ENCODE measurements around the gene BPTF.
"Not testable (repeated sequence)": the region's sequence is repeated elsewhere in the genome, so short reads cannot be mapped to it uniquely, and the experiment has no call there.

Gene BPTF

GRCh38 chr17:67950945-67951344, 125.6 kb downstream of the BPTF start:
- no peaks in the 10 kb centered on the region for H3K27me3 ChIP-seq (ENCODE audit: insufficient read depth, poor library complexity, severe bottlenecking)
- ATAC-seq (ENCODE audit: low read depth) (no peak), DNase-seq (ENCODE audit: low spot score) (no peak)
- H3K4me3 ChIP-seq (ENCODE audit: severe bottlenecking), result no peak overlapping the region
- H3K4me1 ChIP-seq (ENCODE audit: insufficient read depth, poor library complexity, severe bottlenecking), result no peaks in the 10 kb centered on the region
- H3K9me3 ChIP-seq (ENCODE audit: severe bottlenecking), result no peaks in the 10 kb centered on the region
- H3K36me3 ChIP-seq (ENCODE audit: low read depth), result peaks cover 68% of the 10 kb centered on the region
- no peak overlapping the region for H3K27ac ChIP-seq (ENCODE audit: poor library complexity, severe bottlenecking)
- no peak for TF ChIP-seq CTCF (IDR thresholded peaks at IDR 0.05; ENCODE audit: poor library complexity, severe bottlenecking)

- no peaks in the 10 kb centered on the region for H3K9me3 ChIP-seq (ENCODE audit: severe bottlenecking)
- no peak for TF ChIP-seq CTCF (IDR thresholded peaks at IDR 0.05; ENCODE audit: poor library complexity, severe bottlenecking)
- no peak overlapping the region for H3K4me3 ChIP-seq (ENCODE audit: severe bottlenecking)
- no peaks in the 10 kb centered on the region for H3K4me1 ChIP-seq (ENCODE audit: insufficient read depth, poor library complexity, severe bottlenecking)
- H3K36me3 ChIP-seq (ENCODE audit: low read depth), result peaks cover 34% of the 10 kb centered on the region
- H3K27ac ChIP-seq (ENCODE audit: poor library complexity, severe bottlenecking), result no peak overlapping the region
- no peaks in the 10 kb centered on the region for H3K27me3 ChIP-seq (ENCODE audit: insufficient read depth, poor library complexity, severe bottlenecking)
- DNase-seq (ENCODE audit: low spot score) (no peak), ATAC-seq (ENCODE audit: low read depth) (no peak)
These were observed 134.2 kb downstream of the BPTF start for GRCh38 chr17:67959510-67959909.

DNA sequence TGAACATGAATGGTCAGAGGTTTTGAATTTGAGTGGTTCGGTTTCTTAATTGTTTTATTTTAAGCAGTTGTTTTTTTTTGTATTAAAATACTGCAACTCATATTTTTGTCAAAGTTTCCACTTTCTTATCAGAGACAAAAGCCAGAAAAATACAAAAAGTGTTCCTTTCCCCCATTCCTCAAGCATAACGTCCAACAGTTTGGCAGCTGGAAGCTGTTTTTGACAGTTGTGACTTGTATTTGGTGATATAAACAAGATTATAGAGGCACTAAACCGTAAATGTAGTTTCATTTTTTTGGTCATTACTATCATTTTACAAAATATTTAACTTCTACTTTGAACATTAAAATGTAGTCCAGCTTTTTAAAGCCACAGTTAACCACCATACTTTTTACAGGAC, 135.0 kb downstream of the BPTF start:
- peaks cover 38% of the 10 kb centered on the region for H3K36me3 ChIP-seq (ENCODE audit: low read depth)
- not testable (repeated sequence) for H3K27ac ChIP-seq (ENCODE audit: poor library complexity, severe bottlenecking); DNase-seq (ENCODE audit: low spot score)

GRCh38 chr17:67962156-67962555, 136.9 kb downstream of the BPTF start:
- H3K9me3 ChIP-seq (ENCODE audit: severe bottlenecking); H3K27me3 ChIP-seq (ENCODE audit: insufficient read depth, poor library complexity, severe bottlenecking); H3K4me1 ChIP-seq (ENCODE audit: insufficient read depth, poor library complexity, severe bottlenecking); H3K4me3 ChIP-seq (ENCODE audit: severe bottlenecking); H3K27ac ChIP-seq (ENCODE audit: poor library complexity, severe bottlenecking); ATAC-seq (ENCODE audit: low read depth); DNase-seq (ENCODE audit: low spot score): not testable (repeated sequence)
- H3K36me3 ChIP-seq (ENCODE audit: low read depth), result peaks cover 55% of the 10 kb centered on the region

More for the DNA sequence above, 135.0 kb downstream of the BPTF start:
- not testable (repeated sequence) for H3K4me3 ChIP-seq (ENCODE audit: severe bottlenecking); H3K4me1 ChIP-seq (ENCODE audit: insufficient read depth, poor library complexity, severe bottlenecking); ATAC-seq (ENCODE audit: low read depth); H3K27me3 ChIP-seq (ENCODE audit: insufficient read depth, poor library complexity, severe bottlenecking); H3K9me3 ChIP-seq (ENCODE audit: severe bottlenecking)

- peak; percentile 86 for ATAC-seq (ENCODE audit: low read depth)
- DNase-seq (ENCODE audit: low spot score), result not testable (repeated sequence)
These were observed 137.9 kb downstream of the BPTF start for GRCh38 chr17:67963145-67963572.

More at GRCh38 chr17:67963145-67963572, 137.9 kb downstream of the BPTF start:
- H3K27me3 ChIP-seq (ENCODE audit: insufficient read depth, poor library complexity, severe bottlenecking); H3K9me3 ChIP-seq (ENCODE audit: severe bottlenecking); H3K4me1 ChIP-seq (ENCODE audit: insufficient read depth, poor library complexity, severe bottlenecking); H3K4me3 ChIP-seq (ENCODE audit: severe bottlenecking); H3K27ac ChIP-seq (ENCODE audit: poor library complexity, severe bottlenecking): not testable (repeated sequence)
- TF ChIP-seq CTCF (IDR thresholded peaks at IDR 0.05; ENCODE audit: poor library complexity, severe bottlenecking), result peak; percentile 73
- peaks cover 63% of the 10 kb centered on the region for H3K36me3 ChIP-seq (ENCODE audit: low read depth)

Measured in RWPE2 (cell line).